ENCODE data around the gene ITGAV. TPM values are rescaled to one million over a fixed set of nuclear protein-coding genes. Genes with fewer than 3 reads are reported as not detected.
A peak's percentile ranks its signal among the peaks of the same experiment; 100 is the strongest.

The ITGAV gene
- total RNA-seq, 1 experiment from 2014 or later, result 26.9 TPM

DNA sequence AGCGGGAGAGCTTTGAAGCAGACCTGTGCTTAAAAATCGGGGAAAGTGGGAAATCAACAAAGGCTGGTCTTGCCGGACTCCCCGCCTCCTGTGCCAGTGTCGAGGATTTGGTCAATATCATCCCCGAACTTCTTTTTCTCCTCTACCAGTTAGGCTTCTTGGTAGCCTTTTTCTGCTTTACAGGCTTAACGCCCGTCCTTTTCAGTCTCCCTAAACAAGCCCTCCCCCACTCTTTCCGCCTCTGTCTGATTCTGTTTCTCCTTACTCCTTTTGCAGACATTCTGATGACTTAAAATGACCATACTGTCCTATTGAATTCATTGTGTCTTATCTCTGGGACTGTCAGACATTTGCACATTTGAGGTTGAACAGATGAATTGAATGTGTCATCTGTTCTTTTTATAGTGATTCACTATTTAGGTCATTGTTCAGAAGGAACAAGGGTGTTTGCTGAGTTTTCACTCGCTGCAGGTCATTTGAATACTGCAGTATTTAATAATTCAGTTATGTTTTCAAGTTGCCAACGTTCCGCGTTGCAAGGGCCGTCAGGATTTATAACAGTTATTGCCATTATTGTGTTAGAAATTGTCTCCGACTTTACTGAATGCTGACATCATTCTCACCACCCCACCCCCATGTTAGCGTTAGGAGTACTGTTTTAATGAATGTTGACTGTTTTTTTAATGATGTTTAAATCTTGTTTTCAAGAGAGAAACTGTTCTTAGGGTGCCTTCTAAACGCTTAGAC is 1.1 kb downstream of the ITGAV start:
- Histone ChIP-seq H3K79me1 (ENCODE audit: insufficient read depth, low read depth, low read length, poor library complexity, severe bottlenecking) (no peaks in the 10 kb centered on the region), H4K5ac (ENCODE audit: insufficient read length, low read depth, low read length) (no peak overlapping the region), H3K23ac (ENCODE audit: insufficient read length, low read depth, low read length) (no peak overlapping the region), H2BK15ac (ENCODE audit: low read depth, low read length) (no peak overlapping the region), H3K56ac (ENCODE audit: insufficient read length, low read depth, low read length) (no peak overlapping the region), H2BK20ac (ENCODE audit: low read depth, low read length, poor library complexity, severe bottlenecking) (no peak overlapping the region), H2AFZ (ENCODE audit: low read length) (peak overlapping the region; percentile 94), H2AK5ac (ENCODE audit: insufficient read length, low read length) (no peak overlapping the region), H4K91ac (ENCODE audit: insufficient read length, low read depth, low read length) (no peak overlapping the region), H3K14ac (ENCODE audit: insufficient read depth, low read length) (no peak overlapping the region; the same call in 1 of the 2 replicates), H3T11ph (ENCODE audit: low read length) (no peak overlapping the region), H3K9ac (ENCODE audit: extremely low read depth, insufficient read length, low read length) (peak overlapping the region; percentile 69), H3K4me1 (ENCODE audit: insufficient read depth, low read length) (no peaks in the 10 kb centered on the region), H3K79me2 (ENCODE audit: insufficient read depth, low read length) (no peaks in the 10 kb centered on the region; the same call in 1 of the 2 replicates), H3K23me2 (ENCODE audit: insufficient read length, low read depth, low read length, poor library complexity, severe bottlenecking) (peaks cover 12% of the 10 kb centered on the region), H2BK12ac (ENCODE audit: insufficient read length, low read depth, low read length) (no peak overlapping the region), H3K27me3 (ENCODE audit: insufficient read depth, low read length) (no peaks in the 10 kb centered on the region), H4K20me1 (ENCODE audit: control insufficient read depth, insufficient read depth, insufficient read length) (no peaks in the 10 kb centered on the region), H2BK120ac (ENCODE audit: low read depth, low read length, poor library complexity, severe bottlenecking) (no peak overlapping the region), H3K4me2 (ENCODE audit: insufficient read depth, insufficient read length, low read length) (peak overlapping the region; percentile 96), H3K9me3 (ENCODE audit: control insufficient read depth, low read depth, low read length) (no peaks in the 10 kb centered on the region), H2BK5ac (ENCODE audit: insufficient read length, low read length) (no peak overlapping the region), H3K27ac (ENCODE audit: insufficient read length, low read depth, low read length) (no peak overlapping the region), H3K18ac (ENCODE audit: insufficient read length, low read depth, low read length) (no peak overlapping the region), H3K4ac (ENCODE audit: low read depth, low read length) (no peak overlapping the region), H4K8ac (replicated peaks; ENCODE audit: insufficient read length, low read depth, low read length) (no peak overlapping the region)
- Mint-ChIP-seq H3K36me3 (ENCODE audit: insufficient read depth in 1 of 3, low read depth in 3 of 3) (no peaks in the 10 kb centered on the region), H3K27ac (peak overlapping the region in 2 of 3 experiments; percentile 10 to 72; a peak in 5 of 7 replicates), H3K27me3 (ENCODE audit: low read depth) (no peaks in the 10 kb centered on the region; the same call in none of the 2 replicates), H3K4me3 (peak overlapping the region; percentile 88 to 89), H3K9me3 (peaks cover 0 to 2% of the 10 kb centered on the region in 2 experiments; a peak in 1 of 5 replicates), H3K4me1 (peaks cover 35 to 44% of the 10 kb centered on the region in 2 experiments)
- no peak for DNase-seq
- no CpG with 5 or more reads among the region's 17 CpGs for WGBS (ENCODE audit: extremely low coverage, insufficient read length, low lambda C conversion rate)
- TF ChIP-seq, protein P1, sequence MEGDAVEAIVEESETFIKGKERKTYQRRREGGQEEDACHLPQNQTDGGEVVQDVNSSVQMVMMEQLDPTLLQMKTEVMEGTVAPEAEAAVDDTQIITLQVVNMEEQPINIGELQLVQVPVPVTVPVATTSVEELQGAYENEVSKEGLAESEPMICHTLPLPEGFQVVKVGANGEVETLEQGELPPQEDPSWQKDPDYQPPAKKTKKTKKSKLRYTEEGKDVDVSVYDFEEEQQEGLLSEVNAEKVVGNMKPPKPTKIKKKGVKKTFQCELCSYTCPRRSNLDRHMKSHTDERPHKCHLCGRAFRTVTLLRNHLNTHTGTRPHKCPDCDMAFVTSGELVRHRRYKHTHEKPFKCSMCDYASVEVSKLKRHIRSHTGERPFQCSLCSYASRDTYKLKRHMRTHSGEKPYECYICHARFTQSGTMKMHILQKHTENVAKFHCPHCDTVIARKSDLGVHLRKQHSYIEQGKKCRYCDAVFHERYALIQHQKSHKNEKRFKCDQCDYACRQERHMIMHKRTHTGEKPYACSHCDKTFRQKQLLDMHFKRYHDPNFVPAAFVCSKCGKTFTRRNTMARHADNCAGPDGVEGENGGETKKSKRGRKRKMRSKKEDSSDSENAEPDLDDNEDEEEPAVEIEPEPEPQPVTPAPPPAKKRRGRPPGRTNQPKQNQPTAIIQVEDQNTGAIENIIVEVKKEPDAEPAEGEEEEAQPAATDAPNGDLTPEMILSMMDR (conservative IDR thresholded peaks at IDR 0.05), result no peak
